ENCODE data around the gene SOX8.

DNA sequence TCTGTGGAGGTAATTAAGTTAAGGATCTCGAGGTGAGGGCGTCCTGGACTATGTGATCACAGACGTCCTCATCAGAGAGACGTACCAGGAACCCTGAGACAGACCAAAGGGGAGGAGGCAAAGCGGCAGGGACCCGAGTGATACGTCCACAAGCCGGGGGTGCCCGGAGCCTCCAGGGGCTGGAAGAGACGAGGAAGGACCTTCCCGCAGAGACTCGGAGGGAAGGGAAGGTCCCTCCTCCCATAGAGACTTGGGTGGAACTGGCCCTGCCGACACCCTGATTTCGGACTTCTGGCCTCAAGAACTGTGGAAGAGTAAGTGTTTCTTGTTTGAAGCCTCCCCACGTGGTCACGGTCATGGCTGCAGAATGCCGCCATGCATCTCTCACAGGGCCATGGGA, 41.6 kb upstream of the SOX8 start:
- TF ChIP-seq, protein P1, sequence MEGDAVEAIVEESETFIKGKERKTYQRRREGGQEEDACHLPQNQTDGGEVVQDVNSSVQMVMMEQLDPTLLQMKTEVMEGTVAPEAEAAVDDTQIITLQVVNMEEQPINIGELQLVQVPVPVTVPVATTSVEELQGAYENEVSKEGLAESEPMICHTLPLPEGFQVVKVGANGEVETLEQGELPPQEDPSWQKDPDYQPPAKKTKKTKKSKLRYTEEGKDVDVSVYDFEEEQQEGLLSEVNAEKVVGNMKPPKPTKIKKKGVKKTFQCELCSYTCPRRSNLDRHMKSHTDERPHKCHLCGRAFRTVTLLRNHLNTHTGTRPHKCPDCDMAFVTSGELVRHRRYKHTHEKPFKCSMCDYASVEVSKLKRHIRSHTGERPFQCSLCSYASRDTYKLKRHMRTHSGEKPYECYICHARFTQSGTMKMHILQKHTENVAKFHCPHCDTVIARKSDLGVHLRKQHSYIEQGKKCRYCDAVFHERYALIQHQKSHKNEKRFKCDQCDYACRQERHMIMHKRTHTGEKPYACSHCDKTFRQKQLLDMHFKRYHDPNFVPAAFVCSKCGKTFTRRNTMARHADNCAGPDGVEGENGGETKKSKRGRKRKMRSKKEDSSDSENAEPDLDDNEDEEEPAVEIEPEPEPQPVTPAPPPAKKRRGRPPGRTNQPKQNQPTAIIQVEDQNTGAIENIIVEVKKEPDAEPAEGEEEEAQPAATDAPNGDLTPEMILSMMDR (IDR thresholded peaks at IDR 0.05), result no peak
- no peak for TF ChIP-seq EZH2phosphoT487 (IDR thresholded peaks at IDR 0.05)

Measured in neural progenitor cell (in vitro differentiated cells).